Measurements from ENCODE around the gene ARHGAP44. TPM values are rescaled to one million over a fixed set of nuclear protein-coding genes. Genes with fewer than 3 reads are reported as not detected.

The ARHGAP44 gene
- total RNA-seq, 1 donor from 2014 or later = 8.7 TPM

- Mint-ChIP-seq H3K36me3 (peaks cover 38% of the 10 kb centered on the region), H3K4me3 (no peak overlapping the region), H3K4me1 (no peaks in the 10 kb centered on the region), H3K27me3 (ENCODE audit: insufficient read depth, low read depth) (peaks cover 4% of the 10 kb centered on the region), H3K27ac (no peak overlapping the region), H3K9me3 (peaks cover 6% of the 10 kb centered on the region)
- Histone ChIP-seq H3K4me2 (no peak overlapping the region), H3K79me2 (ENCODE audit: low read depth) (no peaks in the 10 kb centered on the region), H3K36me3 (no peaks in the 10 kb centered on the region), H3K4me1 (no peaks in the 10 kb centered on the region), H2AFZ (replicated peaks) (no peak overlapping the region), H4K20me1 (ENCODE audit: low read depth) (no peaks in the 10 kb centered on the region), H3K27me3 (no peaks in the 10 kb centered on the region), H3K4me3 (no peak overlapping the region), H3K9ac (no peak overlapping the region), H3K9me3 (ENCODE audit: low read depth) (no peaks in the 10 kb centered on the region), H3K27ac (no peak overlapping the region), H3F3A (ENCODE audit: low read depth) (no peaks in the 10 kb centered on the region)
- no peak for DNase-seq (ENCODE audit: low spot score)
- TF ChIP-seq EZH2phosphoT487 (IDR thresholded peaks at IDR 0.05) = no peak
- TF ChIP-seq EZH2 (IDR thresholded peaks at IDR 0.05) = no peak
- TF ChIP-seq CTCF (IDR thresholded peaks at IDR 0.05) = no peak
These were observed 166.2 kb downstream of the ARHGAP44 start for GRCh38 chr17:12955521-12955920.

- no peaks in the 10 kb centered on the region for H3F3A ChIP-seq (ENCODE audit: low read depth)
- no peaks in the 10 kb centered on the region for H3K27me3 ChIP-seq
- no peak overlapping the region for H3K4me3 Mint-ChIP-seq
- peaks cover 6% of the 10 kb centered on the region for H3K9me3 Mint-ChIP-seq
- no peaks in the 10 kb centered on the region for H3K36me3 ChIP-seq
- H3K4me3 ChIP-seq = no peak overlapping the region
- no peaks in the 10 kb centered on the region for H3K4me1 ChIP-seq
- H3K4me2 ChIP-seq = no peak overlapping the region
- DNase-seq (ENCODE audit: low spot score) = no peak
- peaks cover 4% of the 10 kb centered on the region for H3K27me3 Mint-ChIP-seq (ENCODE audit: insufficient read depth, low read depth)
- no peak overlapping the region for H3K27ac Mint-ChIP-seq
- H3K36me3 Mint-ChIP-seq = peaks cover 30% of the 10 kb centered on the region
- H3K4me1 Mint-ChIP-seq = no peaks in the 10 kb centered on the region
- TF ChIP-seq EZH2phosphoT487 (IDR thresholded peaks at IDR 0.05) = no peak
- TF ChIP-seq CTCF (IDR thresholded peaks at IDR 0.05) = no peak
- no peak for TF ChIP-seq EZH2 (IDR thresholded peaks at IDR 0.05)
- H3K9me3 ChIP-seq (ENCODE audit: low read depth) = no peaks in the 10 kb centered on the region
- no peak overlapping the region for H3K27ac ChIP-seq
- H3K9ac ChIP-seq = no peak overlapping the region
- no peak overlapping the region for H2AFZ ChIP-seq (replicated peaks)
- H4K20me1 ChIP-seq (ENCODE audit: low read depth) = no peaks in the 10 kb centered on the region
- no peaks in the 10 kb centered on the region for H3K79me2 ChIP-seq (ENCODE audit: low read depth)
These were observed 169.5 kb downstream of the ARHGAP44 start for GRCh38 chr17:12958786-12959185.

- H3K27me3 ChIP-seq = no peaks in the 10 kb centered on the region
- Mint-ChIP-seq H3K27me3 (ENCODE audit: insufficient read depth, low read depth) (peaks cover 4% of the 10 kb centered on the region), H3K27ac (no peak overlapping the region), H3K36me3 (peaks cover 30% of the 10 kb centered on the region), H3K4me3 (no peak overlapping the region), H3K4me1 (no peaks in the 10 kb centered on the region), H3K9me3 (peaks cover 6% of the 10 kb centered on the region)
- H3K9ac ChIP-seq = no peak overlapping the region
- no peaks in the 10 kb centered on the region for H3K79me2 ChIP-seq (ENCODE audit: low read depth)
- no peak overlapping the region for H3K4me2 ChIP-seq
- DNase-seq (ENCODE audit: low spot score) = no peak
- H3F3A ChIP-seq (ENCODE audit: low read depth) = no peaks in the 10 kb centered on the region
- H3K27ac ChIP-seq = no peak overlapping the region
- H3K9me3 ChIP-seq (ENCODE audit: low read depth) = no peaks in the 10 kb centered on the region
- H2AFZ ChIP-seq (replicated peaks) = no peak overlapping the region
- no peaks in the 10 kb centered on the region for H4K20me1 ChIP-seq (ENCODE audit: low read depth)
- no peaks in the 10 kb centered on the region for H3K4me1 ChIP-seq
- no peaks in the 10 kb centered on the region for H3K36me3 ChIP-seq
- no peak overlapping the region for H3K4me3 ChIP-seq
- no peak for TF ChIP-seq EZH2 (IDR thresholded peaks at IDR 0.05)
- TF ChIP-seq CTCF (IDR thresholded peaks at IDR 0.05) = no peak
- no peak for TF ChIP-seq EZH2phosphoT487 (IDR thresholded peaks at IDR 0.05)
These were observed 170.1 kb downstream of the ARHGAP44 start for GRCh38 chr17:12959441-12959840.
